Heart left ventricle (tissue), 13 donors: Measurements from ENCODE around the gene FRMD8.

Experiments used
- POLR2A ChIP-seq, 2 donors: fragments of 450-650 bp; IDR thresholded peaks; one replicate each; pipeline ENCODE4 v1.6.1; 2017; ENCODE audit warnings: antibody characterized with exemption in 2 of 2, mild to moderate bottlenecking in 2 of 2, moderate library complexity in 2 of 2
- TF ChIP-seq, protein P1 (sequence below), 12 donors: fragments of 200-600 bp; sonication (generic) in 4 of 12; IDR thresholded peaks; one replicate each; pipeline versions ENCODE4 v1.5.0 to v1.8.0; 2018 to 2022; ENCODE audit warnings: antibody characterized with exemption in 12 of 12, mild to moderate bottlenecking in 5 of 12
- donor health status: ischemic (EF 13 %, LVEDD 7.1; RV severe dilation, severe dysfunction).
- donor health status: DM: no; HTN: yes; CAD: no.
- donor health status: DM: no; HTN: no; CAD: no.
- donor health status: ischemic (EF 25% LVEDD 6.9; RV normal size, moderate dysfunction).
- donor health status: ischemic (EF 25% LVEDD 5.7; RV mildly dilated, moderate dysfunction).
- donor health status: ischemic (EF 35%, LVEDD 5.7; RV mildly dilated, moderate dysfunction).
- donor health status: nonischemic (EF 11% LVEDD 7.7; RV severe dilation, severe dysfunction).
- donor health status: DM: yes; HTN: yes; CAD: no.
- donor health status: PGD.
- donor health status: ischemic (EF 29% LVEDD 5.4; RV normal size, mild dysfunction).
- donor health status: nonischemic (EF 23%, LVEDD 6.1; RV moderate dilation, normal function).

DNA sequence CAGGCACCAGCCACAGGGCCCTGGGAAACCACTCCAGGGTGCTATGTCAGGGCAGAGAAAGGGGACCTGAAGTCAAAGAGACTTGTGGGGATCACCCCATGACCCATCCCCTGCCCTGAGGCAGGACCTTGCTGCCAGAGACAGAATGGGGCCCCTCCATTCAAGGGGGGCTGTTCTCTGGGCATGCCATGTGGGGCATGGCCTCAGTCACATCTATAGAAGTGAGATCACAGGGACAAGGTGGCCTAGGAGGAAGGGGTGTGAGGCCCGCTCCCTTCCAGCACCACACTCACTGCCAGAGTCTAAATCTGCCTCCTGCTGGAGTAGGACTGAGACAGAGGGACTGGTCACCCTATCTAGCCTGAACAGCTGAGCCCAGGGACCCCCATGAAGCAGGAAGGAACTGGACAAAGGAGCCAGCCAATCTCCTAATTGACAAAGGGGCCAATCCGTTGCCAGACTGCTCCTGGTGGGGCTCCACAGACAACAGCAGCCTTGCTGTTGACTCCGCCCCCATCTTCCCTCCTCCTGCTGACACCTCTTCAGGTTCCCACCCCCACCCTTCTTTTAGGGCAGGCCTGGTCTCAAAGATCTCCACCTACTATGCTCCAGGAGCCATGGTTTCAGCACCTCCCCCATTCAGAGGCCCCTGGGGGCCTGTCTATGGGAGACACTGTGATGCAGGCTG, 62.1 kb downstream of the FRMD8 start:
- TF ChIP-seq, protein P1, sequence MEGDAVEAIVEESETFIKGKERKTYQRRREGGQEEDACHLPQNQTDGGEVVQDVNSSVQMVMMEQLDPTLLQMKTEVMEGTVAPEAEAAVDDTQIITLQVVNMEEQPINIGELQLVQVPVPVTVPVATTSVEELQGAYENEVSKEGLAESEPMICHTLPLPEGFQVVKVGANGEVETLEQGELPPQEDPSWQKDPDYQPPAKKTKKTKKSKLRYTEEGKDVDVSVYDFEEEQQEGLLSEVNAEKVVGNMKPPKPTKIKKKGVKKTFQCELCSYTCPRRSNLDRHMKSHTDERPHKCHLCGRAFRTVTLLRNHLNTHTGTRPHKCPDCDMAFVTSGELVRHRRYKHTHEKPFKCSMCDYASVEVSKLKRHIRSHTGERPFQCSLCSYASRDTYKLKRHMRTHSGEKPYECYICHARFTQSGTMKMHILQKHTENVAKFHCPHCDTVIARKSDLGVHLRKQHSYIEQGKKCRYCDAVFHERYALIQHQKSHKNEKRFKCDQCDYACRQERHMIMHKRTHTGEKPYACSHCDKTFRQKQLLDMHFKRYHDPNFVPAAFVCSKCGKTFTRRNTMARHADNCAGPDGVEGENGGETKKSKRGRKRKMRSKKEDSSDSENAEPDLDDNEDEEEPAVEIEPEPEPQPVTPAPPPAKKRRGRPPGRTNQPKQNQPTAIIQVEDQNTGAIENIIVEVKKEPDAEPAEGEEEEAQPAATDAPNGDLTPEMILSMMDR (IDR thresholded peaks at IDR 0.05), result no peak
- TF ChIP-seq POLR2A (IDR thresholded peaks at IDR 0.05), result no peak
